Effector CD4-positive, alpha-beta T cell (primary cell): ENCODE data around the gene TSC22D2.

ENCODE experiments used
- DNase-seq: peaks from one replicate; pipeline ENCODE4 v3.0.0-alpha.2; 2020
- total RNA-seq: gene quantifications from one replicate; lab custom pipeline; 2026; lab: John Stamatoyannopoulos, UW

The TSC22D2 gene
- 222 reads per million, percentile 93 among the genes with 10 or more reads in this experiment for total RNA-seq

GRCh38 chr3:150408221-150409124, at the start of gene TSC22D2:
TSS of gene TSC22D2 (plus strand) at chr3:150408298. CDS start at chr3:150409351, 1,053 bp downstream.
- DNase-seq: peak; percentile 96

- no peak for DNase-seq
These were observed 48.7 kb upstream of the TSC22D2 start for GRCh38 chr3:150359381-150359780.

- no peak for DNase-seq
These were observed 47.1 kb upstream of the TSC22D2 start for GRCh38 chr3:150360966-150361365.

GRCh38 chr3:150362515-150363302, 45.4 kb upstream of the TSC22D2 start:
- no peak for DNase-seq

GRCh38 chr3:150363420-150363819, 44.7 kb upstream of the TSC22D2 start:
- no peak for DNase-seq

- no peak for DNase-seq
These were observed 42.9 kb upstream of the TSC22D2 start for GRCh38 chr3:150365132-150365604.

GRCh38 chr3:150367757-150368156, 40.3 kb upstream of the TSC22D2 start:
- no peak for DNase-seq

GRCh38 chr3:150370122-150370602, 37.9 kb upstream of the TSC22D2 start:
- no peak for DNase-seq

GRCh38 chr3:150370999-150371398, 37.1 kb upstream of the TSC22D2 start:
- DNase-seq: no peak

GRCh38 chr3:150371741-150372254, 36.3 kb upstream of the TSC22D2 start:
- DNase-seq: no peak

- no peak for DNase-seq
These were observed 35.8 kb upstream of the TSC22D2 start for GRCh38 chr3:150372320-150372719.

- no peak for DNase-seq
These were observed 35.4 kb upstream of the TSC22D2 start for GRCh38 chr3:150372722-150373121.

- no peak for DNase-seq
These were observed 34.7 kb upstream of the TSC22D2 start for GRCh38 chr3:150373234-150373875.

GRCh38 chr3:150374975-150375374, 33.1 kb upstream of the TSC22D2 start:
- DNase-seq: no peak

- no peak for DNase-seq
These were observed 31.9 kb upstream of the TSC22D2 start for GRCh38 chr3:150376001-150376848.

GRCh38 chr3:150377601-150378300, 30.3 kb upstream of the TSC22D2 start:
- no peak for DNase-seq

GRCh38 chr3:150378301-150378748, 29.8 kb upstream of the TSC22D2 start:
- no peak for DNase-seq

GRCh38 chr3:150379469-150379868, 28.6 kb upstream of the TSC22D2 start:
- no peak for DNase-seq

GRCh38 chr3:150384296-150385212, 23.5 kb upstream of the TSC22D2 start:
- DNase-seq: peak; percentile 24
